Frontal cortex (tissue), 4 donors: ENCODE data around the gene RABIF. TPM values are rescaled to one million over a fixed set of nuclear protein-coding genes. Genes with fewer than 3 reads are reported as not detected.
"Not testable (repeated sequence)": the region's sequence is repeated elsewhere in the genome, so short reads cannot be mapped to it uniquely, and the experiment has no call there.

Experiments used
- DNase-seq, 2 donors: peaks; one replicate each; pipeline ENCODE4 v3.0.0; 2012; ENCODE audit warnings: low spot score in 2 of 2
- FAIRE-seq: peaks from 2 replicates; lab custom pipeline; 2012; peaks lifted over from hg19 to GRCh38; lab: Jason Lieb, UNC
- small RNA-seq: library from RNA; depleted of rRNA; stranded (forward); fragments of <200 nt; gene quantifications from one replicate; pipeline ENCODE3, GENCODE V24; 2014
- total RNA-seq: library from RNA; depleted of rRNA; stranded (reverse); fragments of >200 nt; gene quantifications from one replicate; pipeline ENCODE4 v1.2.3, GENCODE V29; 2014
- donor health status: control.
- donor health status: control.
- donor health status: control.

The RABIF gene
- total RNA-seq, 1 donor from 2014 or later = 15.5 TPM

DNA sequence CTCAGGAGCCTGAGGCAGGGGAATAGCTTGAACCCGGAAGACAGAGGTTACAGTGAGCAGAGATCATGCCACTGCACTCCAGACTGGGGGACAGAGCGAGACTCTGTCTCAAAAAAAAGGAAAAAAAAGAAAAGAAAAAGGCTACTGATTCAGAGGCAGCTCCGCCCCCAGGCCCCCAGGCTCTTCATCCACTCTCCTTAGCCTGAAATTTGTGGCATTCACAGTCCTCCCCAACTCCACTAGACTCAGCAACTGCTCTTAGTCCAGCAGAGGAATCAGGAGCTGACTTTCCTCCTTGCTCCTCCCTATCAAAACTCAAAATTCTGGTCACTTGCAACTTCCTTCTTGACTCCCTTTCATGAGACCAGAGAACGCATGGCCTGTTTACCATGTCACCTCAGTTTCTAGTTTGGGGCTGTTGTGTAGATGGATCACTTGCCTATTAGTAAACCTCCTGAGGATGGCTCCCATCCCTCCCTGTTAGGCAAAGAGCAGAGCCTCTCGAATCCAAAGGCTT, 51.1 kb downstream of the RABIF start:
- FAIRE-seq = no peak
- DNase-seq = no peak

DNA sequence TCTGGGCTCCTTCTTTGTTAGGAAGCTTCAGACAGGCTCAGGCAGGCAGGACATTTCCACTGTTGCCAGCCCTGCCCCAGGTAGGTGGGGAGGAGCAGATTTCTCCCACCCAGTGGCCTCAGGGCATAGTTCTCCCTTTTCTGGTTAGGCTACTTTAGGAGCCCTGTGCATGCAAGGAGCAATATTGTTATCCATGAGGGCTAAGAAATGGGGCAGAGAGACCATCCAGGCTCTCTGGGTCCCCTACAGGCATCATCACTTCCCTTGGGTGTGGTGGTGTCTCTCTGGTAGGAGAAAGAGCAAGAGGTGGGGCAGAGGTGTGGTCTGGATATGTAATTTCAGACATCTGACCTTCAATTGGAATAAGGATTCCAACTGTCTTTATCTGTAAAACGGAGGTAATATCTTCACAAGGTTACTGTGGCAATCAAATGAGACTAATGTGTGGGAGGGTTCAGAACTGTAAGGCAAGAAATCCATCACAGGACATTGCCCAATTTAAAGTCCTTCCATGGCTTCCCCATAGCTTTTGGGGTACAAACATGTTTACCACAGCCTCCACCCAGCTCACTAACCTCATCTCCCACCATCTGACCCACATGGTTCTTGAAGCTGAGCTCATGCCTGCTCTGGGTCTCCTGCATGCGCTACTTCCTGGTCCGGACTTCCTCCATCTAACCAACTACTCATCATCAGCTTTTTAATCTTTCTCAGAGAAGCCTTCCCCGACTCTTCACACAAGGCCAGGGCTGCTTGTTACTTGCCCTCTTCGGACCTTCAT, 52.1 kb downstream of the RABIF start:
- FAIRE-seq (no peak), DNase-seq (no peak)

DNA sequence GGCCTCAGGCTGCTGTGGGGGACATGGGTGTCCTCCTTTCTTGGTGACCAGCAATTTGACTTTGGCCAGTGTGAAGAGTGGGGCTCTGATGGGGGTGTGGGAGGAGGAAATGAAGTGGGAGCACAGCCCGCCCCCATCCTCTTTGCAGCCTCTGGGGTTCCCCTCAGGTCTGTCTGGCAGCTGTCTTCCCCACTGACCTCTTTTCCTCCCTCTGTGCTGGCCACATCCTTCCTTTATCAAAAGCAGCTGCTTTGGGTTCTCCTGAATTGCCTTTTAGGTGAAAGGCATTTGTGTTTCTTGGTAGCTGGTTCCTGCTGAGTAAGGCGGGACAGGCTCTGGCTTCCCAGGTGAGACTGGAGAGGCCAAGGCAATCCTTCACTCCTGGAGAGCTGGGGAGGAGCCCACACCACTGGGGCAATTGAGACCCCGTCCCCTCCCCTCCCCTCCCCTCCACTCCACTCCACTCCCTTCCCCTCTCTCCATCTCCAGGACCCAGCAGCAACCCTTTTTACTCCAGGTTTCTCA, 53.3 kb downstream of the RABIF start:
- FAIRE-seq = no peak
- DNase-seq = no peak

DNA sequence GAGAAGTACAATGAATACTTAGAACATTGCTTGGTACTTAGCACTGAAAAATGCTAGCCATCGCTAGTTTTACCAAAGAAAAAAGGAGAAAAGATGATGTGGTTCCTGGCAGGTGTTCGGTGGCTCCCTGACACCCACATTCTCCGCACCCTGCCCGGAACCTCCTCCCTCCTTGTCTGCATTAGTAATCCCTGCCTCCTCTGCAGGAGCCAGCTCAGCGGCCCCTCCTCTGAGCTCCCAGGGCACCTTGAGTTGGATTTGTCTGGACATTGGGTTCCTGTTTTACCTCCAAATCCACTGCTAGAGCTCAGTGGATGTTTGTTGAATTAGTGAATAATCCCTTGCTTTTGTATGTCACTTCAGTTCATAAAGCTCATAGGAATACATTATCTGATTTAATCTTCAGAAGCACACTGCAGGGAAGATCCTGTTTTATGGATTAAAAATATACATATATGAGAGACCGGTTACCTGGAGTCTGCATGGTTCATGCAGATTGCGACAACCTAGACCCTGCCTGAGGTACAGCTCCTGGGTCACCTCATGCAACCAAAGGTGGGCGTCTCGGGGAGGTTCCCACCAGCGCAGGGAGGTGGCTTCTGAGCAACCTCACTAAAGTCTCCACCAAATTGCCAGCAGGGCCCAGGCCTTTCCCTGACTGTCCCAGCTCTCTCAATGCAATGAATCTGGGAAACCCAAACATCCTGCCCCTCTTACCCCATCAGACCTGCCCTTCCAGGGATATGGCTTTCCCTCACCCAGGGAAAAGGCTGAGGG, 54.0 kb downstream of the RABIF start:
- FAIRE-seq (no peak), DNase-seq (peak in 1 of 2 donors; percentile 33)

DNA sequence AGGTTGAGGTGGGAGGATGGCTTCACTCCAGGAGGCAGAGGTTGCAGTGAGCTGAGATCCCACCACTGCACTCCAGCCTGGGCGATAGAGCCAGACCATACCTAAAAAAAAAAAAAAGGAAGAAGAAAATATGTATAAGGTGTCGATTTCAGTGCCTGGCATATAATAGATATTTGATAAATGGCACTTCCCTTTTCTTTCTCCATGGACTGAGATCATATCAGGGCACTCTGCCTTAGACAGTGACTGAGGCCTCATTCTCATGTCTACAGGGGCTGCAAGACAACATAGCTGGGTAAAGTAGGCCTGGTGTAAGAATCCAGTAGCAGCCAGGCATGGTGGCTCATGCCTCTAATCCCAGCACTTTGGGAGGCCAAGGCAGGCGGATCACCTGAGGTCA, 57.0 kb downstream of the RABIF start:
- FAIRE-seq (no peak), DNase-seq (no peak)

DNA sequence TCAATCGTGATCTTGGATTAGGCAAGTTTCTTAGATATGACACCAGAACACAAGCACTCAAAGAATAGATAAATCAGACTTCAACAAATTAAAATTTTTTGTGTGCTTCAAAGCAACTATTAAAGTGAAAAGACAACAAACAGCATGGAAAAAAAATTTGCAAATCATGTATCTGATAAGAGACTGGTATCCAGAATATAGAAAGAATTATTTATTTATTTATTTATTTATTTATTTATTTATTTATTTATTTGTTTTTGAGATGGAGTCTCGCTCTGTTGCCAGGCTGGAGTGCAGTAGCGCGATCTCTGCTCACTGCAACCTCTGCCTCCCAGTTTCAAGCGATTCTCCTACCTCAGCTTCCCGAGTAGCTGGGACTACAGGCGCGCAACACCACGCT, 59.7 kb downstream of the RABIF start:
- FAIRE-seq, DNase-seq: not testable (repeated sequence)

Small RNA genes lying within 50 kb of the gene (small RNA-seq; reads per million reads assigned to genes)
- gene RF00019 = not detected

Other genes with a start within 250 kb of the RABIF start
- 0.41 TPM for gene SYT2, start 178.7 kb downstream of the RABIF start, total RNA-seq
- 148 TPM for gene KDM5B, start 80.7 kb downstream of the RABIF start, total RNA-seq
- not detected for gene PCAT6, start 78.2 kb downstream of the RABIF start, total RNA-seq
- 43.6 TPM for gene KLHL12, start 38.1 kb upstream of the RABIF start, total RNA-seq
- gene ADIPOR1, start 69.2 kb upstream of the RABIF start, total RNA-seq = 51.4 TPM
- 21.2 TPM for gene CYB5R1, start 78.1 kb upstream of the RABIF start, total RNA-seq
- gene TMEM183A, start 118.2 kb upstream of the RABIF start, total RNA-seq = 147 TPM
- gene PPFIA4, start 137.3 kb upstream of the RABIF start, total RNA-seq = 12.6 TPM
- under 0.01 TPM for gene MYOG, start 196.9 kb upstream of the RABIF start, total RNA-seq
- gene ADORA1, start 238.6 kb upstream of the RABIF start, total RNA-seq = 11.0 TPM